LNCAP (cell line): ENCODE results near the gene B4GALNT3.

Experiments used
- TF ChIP-seq, protein P1 (sequence below): fragments of 450-650 bp; IDR thresholded peaks from 2 replicates; pipeline ENCODE4 v1.5.1; 2017; ENCODE audit warnings: mild to moderate bottlenecking

B4GALNT3 gene

GRCh38 chr12:512933-513332 lies 53.2 kb downstream of the B4GALNT3 start:
- TF ChIP-seq, protein P1, sequence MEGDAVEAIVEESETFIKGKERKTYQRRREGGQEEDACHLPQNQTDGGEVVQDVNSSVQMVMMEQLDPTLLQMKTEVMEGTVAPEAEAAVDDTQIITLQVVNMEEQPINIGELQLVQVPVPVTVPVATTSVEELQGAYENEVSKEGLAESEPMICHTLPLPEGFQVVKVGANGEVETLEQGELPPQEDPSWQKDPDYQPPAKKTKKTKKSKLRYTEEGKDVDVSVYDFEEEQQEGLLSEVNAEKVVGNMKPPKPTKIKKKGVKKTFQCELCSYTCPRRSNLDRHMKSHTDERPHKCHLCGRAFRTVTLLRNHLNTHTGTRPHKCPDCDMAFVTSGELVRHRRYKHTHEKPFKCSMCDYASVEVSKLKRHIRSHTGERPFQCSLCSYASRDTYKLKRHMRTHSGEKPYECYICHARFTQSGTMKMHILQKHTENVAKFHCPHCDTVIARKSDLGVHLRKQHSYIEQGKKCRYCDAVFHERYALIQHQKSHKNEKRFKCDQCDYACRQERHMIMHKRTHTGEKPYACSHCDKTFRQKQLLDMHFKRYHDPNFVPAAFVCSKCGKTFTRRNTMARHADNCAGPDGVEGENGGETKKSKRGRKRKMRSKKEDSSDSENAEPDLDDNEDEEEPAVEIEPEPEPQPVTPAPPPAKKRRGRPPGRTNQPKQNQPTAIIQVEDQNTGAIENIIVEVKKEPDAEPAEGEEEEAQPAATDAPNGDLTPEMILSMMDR = no peak

DNA sequence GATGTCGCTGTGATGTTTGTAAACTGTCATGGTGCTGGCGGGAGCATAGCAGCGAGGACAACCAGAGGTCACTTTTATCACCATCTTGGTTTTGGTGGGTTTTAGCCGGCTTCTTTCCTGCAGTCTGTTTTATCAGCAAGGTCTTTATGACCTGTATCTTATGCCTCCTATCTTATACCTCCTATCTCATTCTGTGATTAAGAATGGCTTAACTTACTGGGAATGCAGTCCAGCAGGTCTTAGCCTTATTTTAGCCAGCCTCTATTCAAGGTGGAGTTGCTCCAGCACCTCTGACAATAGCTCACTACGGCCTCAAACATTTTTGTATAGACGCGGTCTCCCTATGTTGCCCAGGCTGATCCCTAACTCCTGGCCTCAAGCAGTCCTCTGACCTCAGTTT lies 53.7 kb downstream of the B4GALNT3 start:
- TF ChIP-seq, protein P1 = no peak

DNA sequence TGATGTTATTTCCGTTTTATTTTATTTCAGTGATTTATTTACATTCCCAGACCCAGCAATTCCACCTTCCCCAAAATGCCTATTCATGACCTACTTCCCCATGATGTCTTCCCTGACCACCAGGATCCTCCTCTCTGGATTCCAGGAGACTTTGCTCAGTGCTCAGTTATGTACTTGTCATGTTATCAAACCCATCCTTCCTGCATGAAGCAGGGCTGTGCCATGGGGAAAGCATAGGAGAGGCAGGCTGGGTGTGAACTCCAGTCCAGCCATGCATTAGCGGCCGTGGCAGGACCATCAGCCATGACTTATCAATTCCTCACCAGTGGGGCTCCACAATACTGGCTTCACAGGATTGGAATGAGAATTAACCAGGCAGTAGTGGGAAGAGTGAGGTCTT lies 57.8 kb downstream of the B4GALNT3 start:
- TF ChIP-seq, protein P1 = no peak

DNA sequence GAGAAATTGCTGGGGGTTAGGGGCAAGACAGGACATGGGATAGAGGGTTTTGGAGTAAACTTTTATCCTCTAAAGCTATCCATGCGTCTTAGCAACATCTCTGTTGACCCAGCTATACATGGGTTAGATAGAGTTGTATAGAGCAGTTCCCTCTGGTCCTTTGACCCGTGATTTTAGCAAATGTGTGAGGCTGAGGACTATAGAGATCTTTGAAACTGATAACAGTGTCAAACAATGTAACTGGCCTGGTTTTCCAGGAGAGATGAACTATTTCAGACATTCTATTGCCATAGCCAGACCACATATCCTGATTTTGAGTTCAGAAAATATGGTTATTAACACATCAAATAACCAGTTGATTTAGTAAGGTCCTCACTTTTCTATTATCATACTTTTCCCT lies 60.4 kb downstream of the B4GALNT3 start:
- TF ChIP-seq, protein P1 = no peak

GRCh38 chr12:522692-523378 lies 63.1 kb downstream of the B4GALNT3 start:
- TF ChIP-seq, protein P1 = no peak

GRCh38 chr12:524167-524951 lies 64.6 kb downstream of the B4GALNT3 start:
- TF ChIP-seq, protein P1 = no peak

DNA sequence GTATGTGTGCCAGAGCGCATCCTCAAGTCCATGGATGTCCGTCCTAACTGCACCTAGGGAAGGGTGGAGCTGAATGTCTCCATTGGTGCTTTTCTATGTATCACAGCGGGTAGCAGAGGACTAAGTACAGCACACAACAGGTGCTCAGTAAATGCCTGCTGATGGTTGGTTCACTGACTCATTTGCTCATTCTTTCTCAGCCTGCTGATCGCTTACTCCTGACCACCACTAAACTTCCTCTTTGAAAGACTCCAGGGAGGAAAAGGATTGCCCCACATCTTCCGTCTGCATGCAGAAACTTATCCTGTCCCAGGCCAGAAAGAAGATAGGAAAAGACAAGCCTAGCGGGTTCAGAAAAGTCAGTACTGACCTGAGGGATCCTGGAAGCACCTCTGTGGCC lies 66.3 kb downstream of the B4GALNT3 start:
- TF ChIP-seq, protein P1 = no peak
